ENCODE results near the gene SMARCE1. TPM values are rescaled to one million over a fixed set of nuclear protein-coding genes. Genes with fewer than 3 reads are reported as not detected.

SMARCE1 gene
- total and polyA plus RNA-seq, 9 of the 15 experiments (the other 6 are each of a cell fraction or from before 2014, with no cell fraction given), result 64.1 to 142 (median 114) TPM

DNA sequence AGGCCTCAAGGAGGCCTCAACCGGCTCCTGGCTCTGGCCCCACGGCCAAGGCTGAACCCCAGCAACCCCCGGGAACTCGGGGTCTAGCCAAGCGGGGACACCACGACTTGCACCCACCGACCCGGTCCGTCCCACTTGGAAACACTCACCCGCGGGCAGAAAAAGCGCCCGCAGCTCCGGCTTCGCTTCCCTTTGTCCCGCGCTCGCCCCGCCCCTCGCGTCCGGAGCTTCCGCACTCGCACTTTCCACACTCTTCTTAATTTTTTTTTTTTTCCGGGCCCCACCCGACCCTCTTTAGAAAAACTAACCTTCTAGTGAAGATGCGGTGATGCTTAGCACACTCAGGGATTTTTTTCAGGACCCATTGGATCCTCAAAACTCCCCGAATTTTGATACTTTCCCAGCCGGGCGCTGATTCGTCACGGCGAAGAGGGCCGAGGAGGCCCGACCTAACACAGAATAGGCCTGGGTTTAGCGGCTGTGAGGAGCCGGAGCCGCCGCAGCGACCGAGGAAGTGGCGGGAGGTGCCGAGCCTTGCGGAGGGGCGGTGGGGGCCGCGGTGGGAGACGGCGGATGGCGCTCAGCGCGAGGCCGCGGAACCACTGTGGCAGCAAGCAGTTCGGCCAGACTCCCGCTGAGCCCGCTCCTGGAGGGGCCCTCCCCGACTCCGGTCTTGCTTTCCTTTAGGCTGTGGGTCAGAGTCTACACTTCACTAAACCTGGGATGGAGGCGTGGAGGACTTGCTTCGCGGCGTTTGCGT, at the start of gene SMARCE1 (continued):
- TF ChIP-seq CXXC5 (CRISPR knock-in tag; IDR thresholded peaks at IDR 0.05) (peak; percentile 87), CREBBP (IDR thresholded peaks at IDR 0.05; ENCODE audit: low read depth, low read length) (no peak), SRSF1 (IDR thresholded peaks at IDR 0.05; ENCODE audit: low read depth, low read length) (no peak), TBL1XR1 (IDR thresholded peaks at IDR 0.05; ENCODE audit: low read length in 2 of 2) (no peak), ZNF174 (CRISPR knock-in tag; IDR thresholded peaks at IDR 0.05) (no peak), ZNF77 (CRISPR knock-in tag; IDR thresholded peaks at IDR 0.05) (no peak), MCM5 (IDR thresholded peaks at IDR 0.05; ENCODE audit: low read depth) (no peak), GTF2E2 (tag; IDR thresholded peaks at IDR 0.05) (peak; percentile 68; the same call in 1 of the 2 replicates), ZNF717 (CRISPR knock-in tag; IDR thresholded peaks at IDR 0.05) (no peak), ETV5 (CRISPR knock-in tag; IDR thresholded peaks at IDR 0.05; ENCODE audit: low read depth) (no peak), GATA2 (CRISPR knock-in tag; IDR thresholded peaks at IDR 0.05) (no peak), SAP30 (IDR thresholded peaks at IDR 0.05; ENCODE audit: borderline replicate concordance, insufficient read depth, low read depth, low read length, poor library complexity, severe bottlenecking) (no peak), SMAD3 (CRISPR knock-in tag; conservative IDR thresholded peaks at IDR 0.05) (no peak)
- TF ChIP-seq, protein P1, sequence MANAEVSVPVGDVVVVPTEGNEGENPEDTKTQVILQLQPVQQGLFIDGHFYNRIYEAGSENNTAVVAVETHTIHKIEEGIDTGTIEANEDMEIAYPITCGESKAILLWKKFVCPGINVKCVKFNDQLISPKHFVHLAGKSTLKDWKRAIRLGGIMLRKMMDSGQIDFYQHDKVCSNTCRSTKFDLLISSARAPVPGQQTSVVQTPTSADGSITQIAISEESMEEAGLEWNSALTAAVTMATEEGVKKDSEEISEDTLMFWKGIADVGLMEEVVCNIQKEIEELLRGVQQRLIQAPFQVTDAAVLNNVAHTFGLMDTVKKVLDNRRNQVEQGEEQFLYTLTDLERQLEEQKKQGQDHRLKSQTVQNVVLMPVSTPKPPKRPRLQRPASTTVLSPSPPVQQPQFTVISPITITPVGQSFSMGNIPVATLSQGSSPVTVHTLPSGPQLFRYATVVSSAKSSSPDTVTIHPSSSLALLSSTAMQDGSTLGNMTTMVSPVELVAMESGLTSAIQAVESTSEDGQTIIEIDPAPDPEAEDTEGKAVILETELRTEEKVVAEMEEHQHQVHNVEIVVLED (CRISPR knock-in tag; IDR thresholded peaks at IDR 0.05), result peak; percentile 48; the same call in 1 of the 2 replicates
- TF ChIP-seq, protein P2, sequence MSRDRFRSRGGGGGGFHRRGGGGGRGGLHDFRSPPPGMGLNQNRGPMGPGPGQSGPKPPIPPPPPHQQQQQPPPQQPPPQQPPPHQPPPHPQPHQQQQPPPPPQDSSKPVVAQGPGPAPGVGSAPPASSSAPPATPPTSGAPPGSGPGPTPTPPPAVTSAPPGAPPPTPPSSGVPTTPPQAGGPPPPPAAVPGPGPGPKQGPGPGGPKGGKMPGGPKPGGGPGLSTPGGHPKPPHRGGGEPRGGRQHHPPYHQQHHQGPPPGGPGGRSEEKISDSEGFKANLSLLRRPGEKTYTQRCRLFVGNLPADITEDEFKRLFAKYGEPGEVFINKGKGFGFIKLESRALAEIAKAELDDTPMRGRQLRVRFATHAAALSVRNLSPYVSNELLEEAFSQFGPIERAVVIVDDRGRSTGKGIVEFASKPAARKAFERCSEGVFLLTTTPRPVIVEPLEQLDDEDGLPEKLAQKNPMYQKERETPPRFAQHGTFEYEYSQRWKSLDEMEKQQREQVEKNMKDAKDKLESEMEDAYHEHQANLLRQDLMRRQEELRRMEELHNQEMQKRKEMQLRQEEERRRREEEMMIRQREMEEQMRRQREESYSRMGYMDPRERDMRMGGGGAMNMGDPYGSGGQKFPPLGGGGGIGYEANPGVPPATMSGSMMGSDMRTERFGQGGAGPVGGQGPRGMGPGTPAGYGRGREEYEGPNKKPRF (IDR thresholded peaks at IDR 0.05; ENCODE audit: low read depth, low read length), result no peak
- TF ChIP-seq, protein P3, sequence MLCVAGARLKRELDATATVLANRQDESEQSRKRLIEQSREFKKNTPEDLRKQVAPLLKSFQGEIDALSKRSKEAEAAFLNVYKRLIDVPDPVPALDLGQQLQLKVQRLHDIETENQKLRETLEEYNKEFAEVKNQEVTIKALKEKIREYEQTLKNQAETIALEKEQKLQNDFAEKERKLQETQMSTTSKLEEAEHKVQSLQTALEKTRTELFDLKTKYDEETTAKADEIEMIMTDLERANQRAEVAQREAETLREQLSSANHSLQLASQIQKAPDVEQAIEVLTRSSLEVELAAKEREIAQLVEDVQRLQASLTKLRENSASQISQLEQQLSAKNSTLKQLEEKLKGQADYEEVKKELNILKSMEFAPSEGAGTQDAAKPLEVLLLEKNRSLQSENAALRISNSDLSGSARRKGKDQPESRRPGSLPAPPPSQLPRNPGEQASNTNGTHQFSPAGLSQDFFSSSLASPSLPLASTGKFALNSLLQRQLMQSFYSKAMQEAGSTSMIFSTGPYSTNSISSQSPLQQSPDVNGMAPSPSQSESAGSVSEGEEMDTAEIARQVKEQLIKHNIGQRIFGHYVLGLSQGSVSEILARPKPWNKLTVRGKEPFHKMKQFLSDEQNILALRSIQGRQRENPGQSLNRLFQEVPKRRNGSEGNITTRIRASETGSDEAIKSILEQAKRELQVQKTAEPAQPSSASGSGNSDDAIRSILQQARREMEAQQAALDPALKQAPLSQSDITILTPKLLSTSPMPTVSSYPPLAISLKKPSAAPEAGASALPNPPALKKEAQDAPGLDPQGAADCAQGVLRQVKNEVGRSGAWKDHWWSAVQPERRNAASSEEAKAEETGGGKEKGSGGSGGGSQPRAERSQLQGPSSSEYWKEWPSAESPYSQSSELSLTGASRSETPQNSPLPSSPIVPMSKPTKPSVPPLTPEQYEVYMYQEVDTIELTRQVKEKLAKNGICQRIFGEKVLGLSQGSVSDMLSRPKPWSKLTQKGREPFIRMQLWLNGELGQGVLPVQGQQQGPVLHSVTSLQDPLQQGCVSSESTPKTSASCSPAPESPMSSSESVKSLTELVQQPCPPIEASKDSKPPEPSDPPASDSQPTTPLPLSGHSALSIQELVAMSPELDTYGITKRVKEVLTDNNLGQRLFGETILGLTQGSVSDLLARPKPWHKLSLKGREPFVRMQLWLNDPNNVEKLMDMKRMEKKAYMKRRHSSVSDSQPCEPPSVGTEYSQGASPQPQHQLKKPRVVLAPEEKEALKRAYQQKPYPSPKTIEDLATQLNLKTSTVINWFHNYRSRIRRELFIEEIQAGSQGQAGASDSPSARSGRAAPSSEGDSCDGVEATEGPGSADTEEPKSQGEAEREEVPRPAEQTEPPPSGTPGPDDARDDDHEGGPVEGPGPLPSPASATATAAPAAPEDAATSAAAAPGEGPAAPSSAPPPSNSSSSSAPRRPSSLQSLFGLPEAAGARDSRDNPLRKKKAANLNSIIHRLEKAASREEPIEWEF (CRISPR knock-in tag; IDR thresholded peaks at IDR 0.05), result 0 out of 2 replicates have a peak, but pooled peaks have one; percentile 41
- TF ChIP-seq, protein P4, sequence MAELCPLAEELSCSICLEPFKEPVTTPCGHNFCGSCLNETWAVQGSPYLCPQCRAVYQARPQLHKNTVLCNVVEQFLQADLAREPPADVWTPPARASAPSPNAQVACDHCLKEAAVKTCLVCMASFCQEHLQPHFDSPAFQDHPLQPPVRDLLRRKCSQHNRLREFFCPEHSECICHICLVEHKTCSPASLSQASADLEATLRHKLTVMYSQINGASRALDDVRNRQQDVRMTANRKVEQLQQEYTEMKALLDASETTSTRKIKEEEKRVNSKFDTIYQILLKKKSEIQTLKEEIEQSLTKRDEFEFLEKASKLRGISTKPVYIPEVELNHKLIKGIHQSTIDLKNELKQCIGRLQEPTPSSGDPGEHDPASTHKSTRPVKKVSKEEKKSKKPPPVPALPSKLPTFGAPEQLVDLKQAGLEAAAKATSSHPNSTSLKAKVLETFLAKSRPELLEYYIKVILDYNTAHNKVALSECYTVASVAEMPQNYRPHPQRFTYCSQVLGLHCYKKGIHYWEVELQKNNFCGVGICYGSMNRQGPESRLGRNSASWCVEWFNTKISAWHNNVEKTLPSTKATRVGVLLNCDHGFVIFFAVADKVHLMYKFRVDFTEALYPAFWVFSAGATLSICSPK (IDR thresholded peaks at IDR 0.05; ENCODE audit: borderline replicate concordance), result no peak
